ENCODE results near the gene ATP5MC2.
A peak's percentile ranks its signal among the peaks of the same experiment; 100 is the strongest.

The ATP5MC2 gene

GRCh38 chr12:53703756-53704155, 27.9 kb upstream of the ATP5MC2 start:
- no peaks in the 10 kb centered on the region for H3K9me3 ChIP-seq (ENCODE audit: severe bottlenecking)
- DNase-seq = no peak
- H3K27ac ChIP-seq = no peak overlapping the region
- no peak overlapping the region for H3K4me3 ChIP-seq (ENCODE audit: low read depth, low read length)
- no peak for TF ChIP-seq CTCF (IDR thresholded peaks at IDR 0.05; ENCODE audit: low read depth, low read length)
- no peaks in the 10 kb centered on the region for H3K36me3 ChIP-seq
- H3K27me3 ChIP-seq (ENCODE audit: insufficient read depth, low read depth, severe bottlenecking) = no peaks in the 10 kb centered on the region

- TF ChIP-seq CTCF (IDR thresholded peaks at IDR 0.05; ENCODE audit: low read depth, low read length) = peak; percentile 94
- Histone ChIP-seq H3K4me3 (ENCODE audit: low read depth, low read length) (no peak overlapping the region), H3K27ac (peak overlapping the region; percentile 46), H3K9me3 (ENCODE audit: severe bottlenecking) (no peaks in the 10 kb centered on the region), H3K27me3 (ENCODE audit: insufficient read depth, low read depth, severe bottlenecking) (no peaks in the 10 kb centered on the region), H3K36me3 (no peaks in the 10 kb centered on the region)
- DNase-seq = peak; percentile 88
These were observed 25.8 kb upstream of the ATP5MC2 start for GRCh38 chr12:53701518-53702264.

- H3K27me3 ChIP-seq (ENCODE audit: insufficient read depth, low read depth, severe bottlenecking) = no peaks in the 10 kb centered on the region
- TF ChIP-seq CTCF (IDR thresholded peaks at IDR 0.05; ENCODE audit: low read depth, low read length) = no peak
- no peaks in the 10 kb centered on the region for H3K36me3 ChIP-seq
- no peak overlapping the region for H3K4me3 ChIP-seq (ENCODE audit: low read depth, low read length)
- peak; percentile 41 for DNase-seq
- H3K27ac ChIP-seq = peak overlapping the region; percentile 43
- H3K9me3 ChIP-seq (ENCODE audit: severe bottlenecking) = no peaks in the 10 kb centered on the region
These were observed 24.7 kb upstream of the ATP5MC2 start for GRCh38 chr12:53700567-53700966.

DNA sequence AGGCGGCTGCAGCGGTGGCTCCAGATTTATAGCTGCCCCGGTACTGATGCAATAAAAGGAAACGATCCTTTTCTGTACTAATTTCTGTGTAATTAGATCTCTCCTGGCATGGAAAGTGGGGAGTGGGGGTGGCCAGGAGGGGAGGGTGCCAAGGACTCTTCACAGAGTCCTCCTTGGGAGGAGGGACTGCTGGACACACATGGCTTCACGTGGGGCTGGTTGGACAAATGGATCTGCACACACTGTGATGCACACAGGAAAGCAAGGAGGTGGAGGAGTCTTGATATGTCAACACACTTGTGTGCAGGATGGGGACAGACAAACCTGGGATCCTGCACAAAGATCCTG, 23.8 kb upstream of the ATP5MC2 start:
- H3K27me3 ChIP-seq (ENCODE audit: insufficient read depth, low read depth, severe bottlenecking) = no peaks in the 10 kb centered on the region
- no peaks in the 10 kb centered on the region for H3K9me3 ChIP-seq (ENCODE audit: severe bottlenecking)
- H3K4me3 ChIP-seq (ENCODE audit: low read depth, low read length) = no peak overlapping the region
- TF ChIP-seq CTCF (IDR thresholded peaks at IDR 0.05; ENCODE audit: low read depth, low read length) = no peak
- DNase-seq = no peak
- H3K36me3 ChIP-seq = no peaks in the 10 kb centered on the region
- H3K27ac ChIP-seq = no peak overlapping the region

DNA sequence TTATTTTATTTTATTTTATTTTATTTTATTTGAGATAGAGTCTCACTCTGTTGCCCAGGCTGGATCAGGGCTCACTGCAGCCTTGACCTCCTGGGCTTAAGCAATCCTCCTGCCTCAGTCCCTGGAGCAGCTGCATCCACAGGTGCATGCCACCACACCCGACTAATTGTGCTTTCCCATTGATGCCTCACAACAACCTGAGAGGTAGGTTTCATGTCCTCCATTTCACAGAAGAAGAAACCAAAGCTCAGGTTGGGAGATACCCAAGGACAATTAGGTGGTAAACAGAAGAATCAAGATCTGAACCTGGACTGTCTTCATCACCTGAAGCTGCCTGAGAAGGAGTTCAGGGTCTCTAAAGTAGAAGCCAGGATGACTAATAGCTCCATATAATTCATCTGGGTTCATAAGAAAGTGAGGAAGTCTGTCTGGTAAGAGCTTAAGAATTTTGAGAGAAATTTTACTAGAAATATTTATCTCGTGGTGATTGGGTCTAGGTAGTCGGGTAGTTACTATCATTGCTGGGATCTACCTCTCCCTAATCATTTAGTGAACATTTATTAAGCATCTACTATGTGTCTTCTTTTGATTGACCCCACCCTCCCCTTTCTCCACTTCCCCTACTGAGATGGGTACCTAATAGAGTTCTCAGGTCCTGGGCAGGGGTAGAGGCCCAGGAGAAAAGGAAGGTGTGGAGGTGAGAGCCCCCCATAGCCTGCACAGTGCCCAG, 23.2 kb upstream of the ATP5MC2 start:
- no peaks in the 10 kb centered on the region for H3K9me3 ChIP-seq (ENCODE audit: severe bottlenecking)
- no peak for TF ChIP-seq CTCF (IDR thresholded peaks at IDR 0.05; ENCODE audit: low read depth, low read length)
- no peak overlapping the region for H3K4me3 ChIP-seq (ENCODE audit: low read depth, low read length)
- DNase-seq = no peak
- no peaks in the 10 kb centered on the region for H3K36me3 ChIP-seq
- no peaks in the 10 kb centered on the region for H3K27me3 ChIP-seq (ENCODE audit: insufficient read depth, low read depth, severe bottlenecking)
- no peak overlapping the region for H3K27ac ChIP-seq

Data from WERI-Rb-1 (cell line).